Activated T-cell treated with anti-CD3 and anti-CD28 coated beads, Interleukin-2, amount 50 U/mL, for 4 hours (primary cell): ENCODE results near the gene FBXO31. TPM values are rescaled to one million over a fixed set of nuclear protein-coding genes. Genes with fewer than 3 reads are reported as not detected.
"Not testable (repeated sequence)": the region's sequence is repeated elsewhere in the genome, so short reads cannot be mapped to it uniquely, and the experiment has no call there.

Source experiments
- ATAC-seq, 2 donors: fragments of 200-7000 bp; cut with Tn5 transposase; one replicate each; pipeline ENCODE4 v1.10.0; 2021
- DNase-seq: peaks from one replicate; pipeline ENCODE4 v3.0.0-alpha.2; 2020
- H3K27me3 Mint-ChIP-seq: one replicate; pipeline ENCODE4 v1.8.0; 2021; ENCODE audit warnings: low read depth, mixed read lengths
- H3K36me3 Mint-ChIP-seq: one replicate; pipeline ENCODE4 v1.8.0; 2022; ENCODE audit warnings: mixed read lengths; ENCODE audit not compliant: insufficient read depth
- H3K4me1 Mint-ChIP-seq: one replicate; pipeline ENCODE4 v1.8.0; 2021; ENCODE audit warnings: low read depth, mixed read lengths
- H3K4me3 Mint-ChIP-seq: one replicate; pipeline ENCODE4 v1.8.0; 2021; ENCODE audit warnings: mild to moderate bottlenecking, moderate library complexity, mixed read lengths
- H3K9me3 Mint-ChIP-seq: one replicate; pipeline ENCODE4 v1.8.0; 2021; ENCODE audit warnings: mixed read lengths
- total RNA-seq, 3 donors: library from RNA; stranded (reverse); gene quantifications; one replicate each; pipeline ENCODE4 v1.2.1, GENCODE V29; 2021

Gene FBXO31
- total RNA-seq, 3 donors from 2014 or later = 53.0 to 58.1 (median 55.5) TPM

GRCh38 chr16:87366930-87367329, 16.6 kb downstream of the FBXO31 start:
- H3K4me1 Mint-ChIP-seq = peaks cover 44% of the 10 kb centered on the region
- peaks cover 16% of the 10 kb centered on the region for H3K36me3 Mint-ChIP-seq
- H3K9me3 Mint-ChIP-seq = no peaks in the 10 kb centered on the region
- DNase-seq = no peak
- no peak overlapping the region for H3K4me3 Mint-ChIP-seq
- no peaks in the 10 kb centered on the region for H3K27me3 Mint-ChIP-seq
- ATAC-seq = no peak

- Mint-ChIP-seq H3K4me3 (no peak overlapping the region), H3K27me3 (no peaks in the 10 kb centered on the region), H3K36me3 (peaks cover 16% of the 10 kb centered on the region), H3K4me1 (peaks cover 38% of the 10 kb centered on the region), H3K9me3 (no peaks in the 10 kb centered on the region)
- DNase-seq (no peak), ATAC-seq (no peak)
These were observed 17.3 kb downstream of the FBXO31 start for GRCh38 chr16:87366288-87366687.

GRCh38 chr16:87365021-87365713, 18.4 kb downstream of the FBXO31 start:
- H3K27me3 Mint-ChIP-seq = no peaks in the 10 kb centered on the region
- DNase-seq (no peak), ATAC-seq (no peak)
- H3K9me3 Mint-ChIP-seq = no peaks in the 10 kb centered on the region
- no peak overlapping the region for H3K4me3 Mint-ChIP-seq
- peaks cover 18% of the 10 kb centered on the region for H3K36me3 Mint-ChIP-seq
- peaks cover 35% of the 10 kb centered on the region for H3K4me1 Mint-ChIP-seq

GRCh38 chr16:87363771-87364455, 19.7 kb downstream of the FBXO31 start:
- H3K4me3 Mint-ChIP-seq = no peak overlapping the region
- H3K27me3 Mint-ChIP-seq = no peaks in the 10 kb centered on the region
- ATAC-seq (no peak), DNase-seq (no peak)
- H3K4me1 Mint-ChIP-seq = peaks cover 30% of the 10 kb centered on the region
- H3K36me3 Mint-ChIP-seq = peaks cover 24% of the 10 kb centered on the region
- no peaks in the 10 kb centered on the region for H3K9me3 Mint-ChIP-seq

GRCh38 chr16:87362828-87363559, 20.6 kb downstream of the FBXO31 start:
- ATAC-seq, H3K27me3 Mint-ChIP-seq, H3K4me3 Mint-ChIP-seq, DNase-seq, H3K9me3 Mint-ChIP-seq: not testable (repeated sequence)
- peaks cover 28% of the 10 kb centered on the region for H3K36me3 Mint-ChIP-seq
- peaks cover 22% of the 10 kb centered on the region for H3K4me1 Mint-ChIP-seq

- DNase-seq (no peak), ATAC-seq (no peak)
- Mint-ChIP-seq H3K4me3 (no peak overlapping the region), H3K36me3 (peaks cover 25% of the 10 kb centered on the region), H3K9me3 (no peaks in the 10 kb centered on the region), H3K4me1 (peaks cover 15% of the 10 kb centered on the region), H3K27me3 (no peaks in the 10 kb centered on the region)
These were observed 21.5 kb downstream of the FBXO31 start for GRCh38 chr16:87361916-87362619.

GRCh38 chr16:87360862-87361610, 22.5 kb downstream of the FBXO31 start:
- Mint-ChIP-seq H3K36me3 (peaks cover 19% of the 10 kb centered on the region), H3K4me3 (no peak overlapping the region), H3K27me3 (no peaks in the 10 kb centered on the region), H3K9me3 (no peaks in the 10 kb centered on the region), H3K4me1 (peaks cover 10% of the 10 kb centered on the region)
- DNase-seq (no peak), ATAC-seq (no peak)

GRCh38 chr16:87359121-87359520, 24.5 kb downstream of the FBXO31 start:
- no peaks in the 10 kb centered on the region for H3K27me3 Mint-ChIP-seq
- ATAC-seq = no peak
- H3K4me3 Mint-ChIP-seq = no peak overlapping the region
- no peaks in the 10 kb centered on the region for H3K4me1 Mint-ChIP-seq
- H3K9me3 Mint-ChIP-seq = no peaks in the 10 kb centered on the region
- DNase-seq = no peak
- peaks cover 16% of the 10 kb centered on the region for H3K36me3 Mint-ChIP-seq

- no peaks in the 10 kb centered on the region for H3K27me3 Mint-ChIP-seq
- H3K4me1 Mint-ChIP-seq = no peaks in the 10 kb centered on the region
- H3K4me3 Mint-ChIP-seq = no peak overlapping the region
- no peaks in the 10 kb centered on the region for H3K9me3 Mint-ChIP-seq
- ATAC-seq (no peak), DNase-seq (no peak)
- H3K36me3 Mint-ChIP-seq = peaks cover 16% of the 10 kb centered on the region
These were observed 24.9 kb downstream of the FBXO31 start for GRCh38 chr16:87358696-87359095.

GRCh38 chr16:87358250-87358649, 25.3 kb downstream of the FBXO31 start:
- Mint-ChIP-seq H3K36me3 (peaks cover 13% of the 10 kb centered on the region), H3K4me1 (no peaks in the 10 kb centered on the region), H3K27me3 (no peaks in the 10 kb centered on the region), H3K4me3 (no peak overlapping the region), H3K9me3 (no peaks in the 10 kb centered on the region)
- DNase-seq (no peak), ATAC-seq (no peak)

GRCh38 chr16:87356491-87356853, 27.1 kb downstream of the FBXO31 start:
- ATAC-seq (no peak), DNase-seq (no peak)
- no peak overlapping the region for H3K4me3 Mint-ChIP-seq
- no peaks in the 10 kb centered on the region for H3K4me1 Mint-ChIP-seq
- no peaks in the 10 kb centered on the region for H3K9me3 Mint-ChIP-seq
- H3K36me3 Mint-ChIP-seq = peaks cover 13% of the 10 kb centered on the region
- no peaks in the 10 kb centered on the region for H3K27me3 Mint-ChIP-seq

- peaks cover 14% of the 10 kb centered on the region for H3K36me3 Mint-ChIP-seq
- DNase-seq = no peak
- no peaks in the 10 kb centered on the region for H3K27me3 Mint-ChIP-seq
- ATAC-seq = no peak
- H3K4me1 Mint-ChIP-seq = peaks cover 2% of the 10 kb centered on the region
- H3K4me3 Mint-ChIP-seq = no peak overlapping the region
- no peaks in the 10 kb centered on the region for H3K9me3 Mint-ChIP-seq
These were observed 30.0 kb downstream of the FBXO31 start for GRCh38 chr16:87353613-87354012.

GRCh38 chr16:87352818-87353217, 30.8 kb downstream of the FBXO31 start:
- H3K4me3 Mint-ChIP-seq = no peak overlapping the region
- H3K27me3 Mint-ChIP-seq = no peaks in the 10 kb centered on the region
- DNase-seq (no peak), ATAC-seq (no peak)
- no peaks in the 10 kb centered on the region for H3K9me3 Mint-ChIP-seq
- peaks cover 9% of the 10 kb centered on the region for H3K36me3 Mint-ChIP-seq
- peaks cover 2% of the 10 kb centered on the region for H3K4me1 Mint-ChIP-seq

- Mint-ChIP-seq H3K4me1 (peaks cover 2% of the 10 kb centered on the region), H3K36me3 (peaks cover 9% of the 10 kb centered on the region), H3K9me3 (no peaks in the 10 kb centered on the region), H3K27me3 (no peaks in the 10 kb centered on the region), H3K4me3 (no peak overlapping the region)
- no peak for ATAC-seq
- no peak for DNase-seq
These were observed 32.3 kb downstream of the FBXO31 start for GRCh38 chr16:87351320-87351698.
